ENCODE results near the gene POLR2I.

GRCh38 chr19:36112678-36113077 lies 2.0 kb downstream of the POLR2I start:
- no peak for TF ChIP-seq CTCF (conservative IDR thresholded peaks at IDR 0.05; ENCODE audit: low read depth, low read length)
- TF ChIP-seq EZH2 (IDR thresholded peaks at IDR 0.05; ENCODE audit: borderline replicate concordance, low read depth, low read length, poor library complexity, severe bottlenecking), result no peak
